Sigmoid colon (tissue), 7 donors: ENCODE data around the gene WWC1. TPM values are rescaled to one million over a fixed set of nuclear protein-coding genes. Genes with fewer than 3 reads are reported as not detected.

Experiments
- DNase-seq: peaks from one replicate; pipeline ENCODE4 v3.0.0-alpha.2; 2019
- H3K27ac ChIP-seq, 4 donors: fragments of 200-600 bp; sonication (generic); one replicate each; pipeline ENCODE4 v1.5.1; 2016 to 2019; ENCODE audit warnings: mild to moderate bottlenecking in 1 of 4
- H3K27me3 ChIP-seq, 3 donors: fragments of 200-600 bp; sonication (generic); one replicate each; pipeline ENCODE4 v1.5.1; 2019; ENCODE audit warnings: mild to moderate bottlenecking in 1 of 3
- H3K36me3 ChIP-seq, 4 donors: fragments of 200-600 bp; sonication (generic); one replicate each; pipeline ENCODE4 v1.5.1; 2016 to 2019
- H3K4me1 ChIP-seq, 4 donors: fragments of 200-600 bp; sonication (generic); one replicate each; pipeline ENCODE4 v1.5.1; 2017 to 2019
- H3K4me3 ChIP-seq, 4 donors: fragments of 200-600 bp; sonication (generic); one replicate each; pipeline ENCODE4 v1.5.1; 2017 to 2019; ENCODE audit warnings: mild to moderate bottlenecking in 2 of 4, moderate library complexity in 1 of 4
- H3K9me3 ChIP-seq, 4 donors: fragments of 200-600 bp in 3 of 4; sonication (generic) in 3 of 4; one replicate each; pipeline versions ENCODE4 v1.5.1 to v1.6.1; 2013 to 2019
- EP300 ChIP-seq, 4 donors: sonication (generic); formaldehyde crosslinking; IDR thresholded peaks; one replicate each; pipeline ENCODE4 v1.6.1; 2017; ENCODE audit warnings: antibody characterized with exemption in 4 of 4
- POLR2A ChIP-seq, 2 donors: fragments of 450-650 bp; IDR thresholded peaks; one replicate each; pipeline ENCODE4 v1.6.1; 2016; ENCODE audit warnings: antibody characterized with exemption in 2 of 2, mild to moderate bottlenecking in 2 of 2, moderate library complexity in 2 of 2
- POLR2AphosphoS5 ChIP-seq, 4 donors: sonication (generic); formaldehyde crosslinking; IDR thresholded peaks; one replicate each; pipeline ENCODE4 v1.6.1; 2017; ENCODE audit warnings: antibody characterized with exemption in 4 of 4
- WGBS, 2 donors: extraction: QIAGEN DNeasy Blood & Tissue Kit; methylation state at CpG; one replicate each; pipeline ENCODE4 v1.1.7; 2013; 5-methylcytosine and 5-hydroxymethylcytosine counted together
- intact Hi-C: fragments of 100-400 bp; cut with DNase I; formaldehyde crosslinking; loops from one replicate; pipeline ENCODE4 v1.15.1; 2023
- polyA plus RNA-seq, 3 donors: library from polyadenylated mRNA; stranded (reverse); fragments of 200-250 nt; gene quantifications; one replicate each; pipeline ENCODE4 v1.2.3, GENCODE V29; 2013
- total RNA-seq, 4 donors: library from RNA; depleted of rRNA; stranded (reverse); fragments of >200 nt; gene quantifications; one replicate each; pipeline ENCODE4 v1.1.0, GENCODE V29; 2016
- TF ChIP-seq, protein P1 (sequence below), 4 experiments: fragments of 450-650 bp in 3 of 4; fragments of 200-600 bp in 1 of 4; IDR thresholded peaks; one replicate each; pipeline ENCODE4 v1.5.1; 2016 to 2019; ENCODE audit warnings: antibody characterized with exemption in 4 of 4, mild to moderate bottlenecking in 3 of 4, moderate library complexity in 2 of 4
- donor health status: healthy with polysubstance abuse.
- donor health status: Bipolar disorder and iron deficiency.
- donor health status: healthy.

Gene WWC1
- total and polyA plus RNA-seq, 7 donors: 0.27 to 15.4 (median 6.2) TPM; not detected in 1

DNA sequence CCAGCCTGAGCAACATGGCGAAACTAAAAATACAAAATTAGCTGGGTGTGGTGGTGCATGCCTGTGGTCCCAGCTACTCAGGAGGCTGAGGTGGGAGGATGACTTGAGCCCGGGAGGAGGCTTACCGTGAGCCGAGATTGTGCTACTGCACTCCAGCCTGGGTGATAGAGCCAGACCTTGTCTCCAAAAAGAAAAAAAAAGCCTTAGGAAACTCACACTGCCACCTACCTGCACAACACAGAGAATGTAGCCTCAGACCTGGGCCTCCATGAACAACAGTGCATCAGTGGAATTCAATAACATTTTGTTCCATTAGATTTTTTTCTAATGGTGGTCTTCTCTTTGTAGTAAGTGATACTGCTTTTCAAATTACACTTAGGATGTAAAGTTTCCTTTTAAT is 131.0 kb downstream of the WWC1 start:
- Histone ChIP-seq H3K27me3 (no peaks in the 10 kb centered on the region), H3K4me3 (no peak overlapping the region), H3K36me3 (no peaks in the 10 kb centered on the region), H3K4me1 (no peaks in the 10 kb centered on the region), H3K27ac (no peak overlapping the region), H3K9me3 (no peaks in the 10 kb centered on the region)
- TF ChIP-seq POLR2AphosphoS5 (IDR thresholded peaks at IDR 0.05) (no peak), EP300 (IDR thresholded peaks at IDR 0.05) (no peak), POLR2A (IDR thresholded peaks at IDR 0.05) (no peak)
- TF ChIP-seq, protein P1, sequence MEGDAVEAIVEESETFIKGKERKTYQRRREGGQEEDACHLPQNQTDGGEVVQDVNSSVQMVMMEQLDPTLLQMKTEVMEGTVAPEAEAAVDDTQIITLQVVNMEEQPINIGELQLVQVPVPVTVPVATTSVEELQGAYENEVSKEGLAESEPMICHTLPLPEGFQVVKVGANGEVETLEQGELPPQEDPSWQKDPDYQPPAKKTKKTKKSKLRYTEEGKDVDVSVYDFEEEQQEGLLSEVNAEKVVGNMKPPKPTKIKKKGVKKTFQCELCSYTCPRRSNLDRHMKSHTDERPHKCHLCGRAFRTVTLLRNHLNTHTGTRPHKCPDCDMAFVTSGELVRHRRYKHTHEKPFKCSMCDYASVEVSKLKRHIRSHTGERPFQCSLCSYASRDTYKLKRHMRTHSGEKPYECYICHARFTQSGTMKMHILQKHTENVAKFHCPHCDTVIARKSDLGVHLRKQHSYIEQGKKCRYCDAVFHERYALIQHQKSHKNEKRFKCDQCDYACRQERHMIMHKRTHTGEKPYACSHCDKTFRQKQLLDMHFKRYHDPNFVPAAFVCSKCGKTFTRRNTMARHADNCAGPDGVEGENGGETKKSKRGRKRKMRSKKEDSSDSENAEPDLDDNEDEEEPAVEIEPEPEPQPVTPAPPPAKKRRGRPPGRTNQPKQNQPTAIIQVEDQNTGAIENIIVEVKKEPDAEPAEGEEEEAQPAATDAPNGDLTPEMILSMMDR (IDR thresholded peaks at IDR 0.05): no peak
- WGBS, 2 donors: 55 to 82% methylated on average over 4 of the region's 4 CpGs
- DNase-seq: no peak
- intact Hi-C loops: no loop called here

DNA sequence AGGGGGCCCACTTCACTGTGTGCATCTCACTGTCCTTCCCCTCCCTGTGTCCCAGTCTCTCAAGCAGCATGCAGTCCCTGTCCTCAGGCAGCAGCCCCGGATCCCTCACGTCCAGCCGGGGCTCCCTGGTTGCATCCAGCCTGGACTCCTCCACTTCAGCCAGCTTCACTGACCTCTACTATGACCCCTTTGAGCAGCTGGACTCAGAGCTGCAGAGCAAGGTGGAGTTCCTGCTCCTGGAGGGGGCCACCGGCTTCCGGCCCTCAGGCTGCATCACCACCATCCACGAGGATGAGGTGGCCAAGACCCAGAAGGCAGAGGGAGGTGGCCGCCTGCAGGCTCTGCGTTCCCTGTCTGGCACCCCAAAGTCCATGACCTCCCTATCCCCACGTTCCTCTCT is 132.0 kb downstream of the WWC1 start:
- no peaks in the 10 kb centered on the region for H3K4me1 ChIP-seq
- H3K36me3 ChIP-seq: no peaks in the 10 kb centered on the region
- TF ChIP-seq, protein P1 (IDR thresholded peaks at IDR 0.05): no peak
- TF ChIP-seq EP300 (IDR thresholded peaks at IDR 0.05) (no peak), POLR2A (IDR thresholded peaks at IDR 0.05) (no peak), POLR2AphosphoS5 (IDR thresholded peaks at IDR 0.05) (no peak)
- H3K27me3 ChIP-seq: no peaks in the 10 kb centered on the region
- 87 to 90% methylated on average over 9 of the region's 9 CpGs for WGBS, 2 donors
- no peak overlapping the region for H3K4me3 ChIP-seq
- intact Hi-C loops: no loop called here
- no peak for DNase-seq
- H3K9me3 ChIP-seq: no peaks in the 10 kb centered on the region
- no peak overlapping the region for H3K27ac ChIP-seq

DNA sequence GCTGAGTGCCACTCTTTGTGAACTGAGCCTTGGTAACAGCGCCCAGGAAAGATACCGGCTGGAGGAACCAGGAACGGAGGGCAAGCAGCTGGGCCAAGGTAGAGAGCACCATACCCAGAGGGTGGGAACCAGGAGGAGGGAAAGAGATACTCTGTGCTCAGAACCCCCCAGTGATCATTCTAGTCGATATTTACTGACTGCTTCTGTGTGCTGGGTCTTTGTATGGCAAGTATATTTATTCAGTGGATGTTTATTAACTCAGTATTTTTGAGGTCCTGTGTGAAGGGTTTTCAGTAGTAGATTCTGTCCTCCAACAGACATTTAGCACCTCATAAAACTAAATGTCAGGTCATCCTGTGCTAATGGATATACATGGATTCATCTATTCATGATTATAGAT is 132.5 kb downstream of the WWC1 start:
- WGBS, 2 donors: 76 to 87% methylated on average over 4 of the region's 4 CpGs
- H3K9me3 ChIP-seq: no peaks in the 10 kb centered on the region
- intact Hi-C loops: no loop called here
- DNase-seq: no peak
- no peak overlapping the region for H3K4me3 ChIP-seq
- TF ChIP-seq POLR2A (IDR thresholded peaks at IDR 0.05) (no peak), EP300 (IDR thresholded peaks at IDR 0.05) (no peak), POLR2AphosphoS5 (IDR thresholded peaks at IDR 0.05) (no peak)
- TF ChIP-seq, protein P1 (IDR thresholded peaks at IDR 0.05): no peak
- no peaks in the 10 kb centered on the region for H3K27me3 ChIP-seq
- H3K27ac ChIP-seq: no peak overlapping the region
- no peaks in the 10 kb centered on the region for H3K36me3 ChIP-seq
- H3K4me1 ChIP-seq: no peaks in the 10 kb centered on the region

DNA sequence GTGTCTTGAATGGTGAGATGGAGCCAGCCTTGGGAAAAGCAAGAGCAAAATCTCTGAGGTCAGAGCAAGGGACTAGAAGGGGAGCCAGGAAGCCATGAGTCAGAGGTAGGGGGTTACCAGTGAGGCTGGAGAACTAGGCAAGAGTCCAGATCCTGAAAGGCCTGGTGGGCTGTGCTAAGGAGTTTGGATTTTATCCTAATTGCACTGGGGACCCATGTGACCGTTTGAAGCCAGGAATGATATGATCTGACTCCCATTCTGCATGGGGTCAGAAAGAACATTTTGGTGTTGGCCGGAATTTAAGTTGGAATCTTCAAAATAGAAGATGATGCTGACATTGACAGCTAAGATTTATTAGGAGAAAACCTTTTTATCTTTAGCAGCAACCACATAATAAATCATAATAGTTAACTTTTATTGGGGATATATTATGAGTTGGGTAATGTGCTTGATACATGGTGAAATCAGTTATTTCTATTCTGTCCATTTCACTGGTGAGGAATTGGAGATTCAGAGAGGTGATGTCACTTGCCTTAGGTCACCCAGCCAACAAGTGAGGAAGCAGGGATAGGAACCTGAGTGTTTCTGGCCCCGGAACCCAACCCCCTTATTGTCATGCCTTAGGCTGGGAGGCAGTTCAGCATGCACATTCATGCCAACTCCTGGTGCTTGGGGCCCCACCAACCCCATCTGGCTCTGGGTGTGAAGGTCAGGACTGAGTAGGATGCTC is 133.3 kb downstream of the WWC1 start:
- H3K36me3 ChIP-seq: no peaks in the 10 kb centered on the region
- H3K4me3 ChIP-seq: no peak overlapping the region
- intact Hi-C loops: no loop called here
- H3K9me3 ChIP-seq: no peaks in the 10 kb centered on the region
- H3K4me1 ChIP-seq: no peaks in the 10 kb centered on the region
- DNase-seq: no peak
- no peak for TF ChIP-seq POLR2AphosphoS5 (IDR thresholded peaks at IDR 0.05)
- no peak for TF ChIP-seq EP300 (IDR thresholded peaks at IDR 0.05)
- no peak for TF ChIP-seq POLR2A (IDR thresholded peaks at IDR 0.05)
- TF ChIP-seq, protein P1 (IDR thresholded peaks at IDR 0.05): no peak
- WGBS, 2 donors: 78 to 80% methylated on average over 3 of the region's 3 CpGs
- no peaks in the 10 kb centered on the region for H3K27me3 ChIP-seq
- H3K27ac ChIP-seq: no peak overlapping the region
